LNCaP clone FGC (cell line): ENCODE measurements around the gene PTPRCAP.
"Not testable (repeated sequence)": the region's sequence is repeated elsewhere in the genome, so short reads cannot be mapped to it uniquely, and the experiment has no call there.

Experiments used
- DNase-seq: peaks from one replicate; pipeline ENCODE4 v3.0.0-alpha.2; 2011; ENCODE audit warnings: low read depth
- H3K4me3 ChIP-seq: 2 replicates; pipeline ENCODE4 v1.5.1; 2011; ENCODE audit warnings: mild to moderate bottlenecking, low read depth, low read length, control low read depth
- TF ChIP-seq, protein P1 (sequence below): IDR thresholded peaks from 2 replicates; pipeline ENCODE4 v1.5.1; 2012; ENCODE audit warnings: mild to moderate bottlenecking; ENCODE audit not compliant: control insufficient read depth, insufficient read depth; ENCODE audit errors: extremely low read depth

The PTPRCAP gene

DNA sequence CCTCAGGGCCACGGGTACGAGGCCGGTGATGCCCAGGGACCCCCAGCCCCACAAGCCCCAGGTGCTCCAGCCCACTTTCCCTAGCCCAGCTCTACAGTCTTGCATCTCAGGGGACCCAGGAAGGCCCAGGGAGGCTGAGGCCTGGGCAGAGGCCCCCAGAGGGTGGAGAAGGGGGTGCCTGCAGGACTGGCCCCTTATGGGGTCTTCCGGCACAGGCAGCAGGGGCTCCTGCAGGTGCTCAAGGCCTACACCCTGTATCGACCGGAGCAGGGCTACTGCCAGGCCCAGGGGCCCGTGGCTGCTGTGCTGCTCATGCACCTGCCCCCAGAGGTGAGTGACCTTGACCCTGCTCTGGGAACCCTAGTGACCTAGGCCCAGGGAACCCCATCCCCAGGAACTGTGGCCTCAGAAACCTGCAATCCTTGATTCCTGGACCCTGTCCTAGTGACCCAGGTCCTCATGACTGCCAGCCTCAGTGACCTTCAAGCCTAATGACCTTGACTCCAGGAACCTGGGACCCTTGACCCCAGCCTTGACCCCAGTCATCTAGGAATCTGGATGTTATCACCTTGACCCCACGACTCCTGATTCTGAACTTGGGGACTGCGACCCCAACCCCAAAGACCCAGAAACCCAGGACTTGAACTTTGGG is 31.7 kb downstream of the PTPRCAP start:
- DNase-seq: no peak
- TF ChIP-seq, protein P1, sequence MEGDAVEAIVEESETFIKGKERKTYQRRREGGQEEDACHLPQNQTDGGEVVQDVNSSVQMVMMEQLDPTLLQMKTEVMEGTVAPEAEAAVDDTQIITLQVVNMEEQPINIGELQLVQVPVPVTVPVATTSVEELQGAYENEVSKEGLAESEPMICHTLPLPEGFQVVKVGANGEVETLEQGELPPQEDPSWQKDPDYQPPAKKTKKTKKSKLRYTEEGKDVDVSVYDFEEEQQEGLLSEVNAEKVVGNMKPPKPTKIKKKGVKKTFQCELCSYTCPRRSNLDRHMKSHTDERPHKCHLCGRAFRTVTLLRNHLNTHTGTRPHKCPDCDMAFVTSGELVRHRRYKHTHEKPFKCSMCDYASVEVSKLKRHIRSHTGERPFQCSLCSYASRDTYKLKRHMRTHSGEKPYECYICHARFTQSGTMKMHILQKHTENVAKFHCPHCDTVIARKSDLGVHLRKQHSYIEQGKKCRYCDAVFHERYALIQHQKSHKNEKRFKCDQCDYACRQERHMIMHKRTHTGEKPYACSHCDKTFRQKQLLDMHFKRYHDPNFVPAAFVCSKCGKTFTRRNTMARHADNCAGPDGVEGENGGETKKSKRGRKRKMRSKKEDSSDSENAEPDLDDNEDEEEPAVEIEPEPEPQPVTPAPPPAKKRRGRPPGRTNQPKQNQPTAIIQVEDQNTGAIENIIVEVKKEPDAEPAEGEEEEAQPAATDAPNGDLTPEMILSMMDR: no peak
- no peak overlapping the region for H3K4me3 ChIP-seq

GRCh38 chr11:67405196-67405567 is 32.3 kb downstream of the PTPRCAP start:
- DNase-seq: no peak
- TF ChIP-seq, protein P1: no peak
- no peak overlapping the region for H3K4me3 ChIP-seq

- no peak overlapping the region for H3K4me3 ChIP-seq
- DNase-seq: no peak
- TF ChIP-seq, protein P1: no peak
Measured at GRCh38 chr11:67404515-67405195, 32.8 kb downstream of the PTPRCAP start.

DNA sequence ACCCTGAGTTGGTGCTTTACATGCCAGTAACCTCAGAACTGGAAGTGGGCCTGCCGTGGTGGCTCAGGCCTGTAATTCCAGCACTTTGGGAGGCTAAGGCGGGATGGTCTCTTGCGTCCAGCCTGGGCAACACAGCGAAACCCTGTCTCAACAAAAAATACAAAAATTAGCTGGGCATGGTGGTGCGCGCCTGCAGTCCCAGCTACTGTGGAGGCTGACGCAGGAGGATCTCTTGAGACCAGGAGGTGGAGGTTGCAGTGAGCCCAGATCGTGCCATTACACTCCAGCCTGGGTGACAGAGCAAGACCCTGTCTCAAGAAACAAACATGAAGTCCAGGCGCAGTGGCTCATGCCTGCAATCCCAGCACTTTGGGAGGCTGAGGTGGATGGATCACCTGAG is 34.4 kb downstream of the PTPRCAP start:
- not testable (repeated sequence) for H3K4me3 ChIP-seq, DNase-seq

- peak overlapping the region; percentile 19; the same call in 1 of the 2 replicates for H3K4me3 ChIP-seq
- not testable (repeated sequence) for DNase-seq
Measured at GRCh38 chr11:67402192-67402839, 35.2 kb downstream of the PTPRCAP start.

- DNase-seq: no peak
- TF ChIP-seq, protein P1: peak; percentile 46
- H3K4me3 ChIP-seq: peak within 1 kb of the TSS; percentile 97
Measured at GRCh38 chr11:67401495-67402191, 35.8 kb downstream of the PTPRCAP start, which contains the start of gene PPP1CA. Gene PPP1CA (minus strand): TSS chr11:67401858. CDS start chr11:67401782, 76 bp downstream.

DNA sequence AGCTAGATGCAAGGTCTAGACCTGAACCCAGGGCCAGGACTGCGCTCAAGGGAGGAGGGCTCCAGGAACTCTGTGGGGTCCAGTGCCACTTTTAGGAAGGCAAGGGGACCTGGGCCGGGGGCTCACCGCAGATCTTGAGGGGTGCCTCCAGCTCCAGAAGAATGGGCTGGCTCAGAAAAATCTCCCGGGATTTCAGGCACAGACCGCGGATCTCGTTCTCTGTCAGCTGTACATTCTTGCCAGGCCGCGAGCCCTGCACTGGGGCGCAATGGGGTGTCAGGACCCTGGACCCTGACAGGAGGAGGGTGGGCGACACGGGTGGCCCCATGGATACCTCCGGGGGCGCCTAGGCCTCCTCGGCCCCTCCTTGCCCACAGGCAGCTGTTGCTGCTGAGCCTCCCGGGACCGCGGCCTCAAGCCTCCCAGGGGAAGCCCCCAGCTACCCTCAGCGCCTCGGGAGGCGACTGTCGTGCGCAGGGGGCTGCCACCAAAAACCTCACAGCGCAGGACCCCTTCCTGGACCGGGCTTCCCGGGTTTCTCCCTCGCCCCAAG is 36.5 kb downstream of the PTPRCAP start:
- H3K4me3 ChIP-seq: peak overlapping the region; percentile 97
- no peak for DNase-seq

More for the DNA sequence above, 36.5 kb downstream of the PTPRCAP start:
- TF ChIP-seq, protein P1: no peak
